Caco-2 (cell line): ENCODE results near the gene SYT7. TPM values are rescaled to one million over a fixed set of nuclear protein-coding genes. Genes with fewer than 3 reads are reported as not detected.
"Not testable (repeated sequence)": the region's sequence is repeated elsewhere in the genome, so short reads cannot be mapped to it uniquely, and the experiment has no call there.

ENCODE experiments used
- BruUV-seq: library from RNA; stranded (reverse); fragments of 400-500 nt; replicated peaks from 2 replicates; lab custom pipeline; 2021; lab: Mats Ljungman, UMichigan
- CTCF ChIA-PET: fragments of 300-600 bp; sonication (Branson Sonifier 250); formaldehyde crosslinking; loops from one replicate; lab custom pipeline; 2022; ENCODE audit warnings: antibody characterized with exemption; lab: Charles Lee
- POLR2A ChIA-PET: fragments of 300-600 bp; sonication (Branson Sonifier 250); formaldehyde crosslinking; loops from one replicate; lab custom pipeline; 2022; ENCODE audit warnings: antibody characterized with exemption; lab: Charles Lee
- DNase-seq, 2 experiments: peaks; one replicate each; pipeline versions ENCODE4 v3.0.0 to v3.0.0-alpha.2; 2020 to 2022
- H3K27me3 ChIP-seq: replicated peaks from 2 replicates; pipeline ENCODE4 v1.6.0; 2011; ENCODE audit warnings: low read length; ENCODE audit not compliant: control insufficient read depth, insufficient read depth
- H3K36me3 ChIP-seq: 2 replicates; pipeline ENCODE4 v1.5.1; 2011; ENCODE audit warnings: low read length; ENCODE audit not compliant: control insufficient read depth, insufficient read depth
- H3K4me1 ChIP-seq: fragments of 250-450 bp; sonication (Bioruptor Pico); 2 replicates; pipeline ENCODE4 v1.5.1; 2020; ENCODE audit warnings: mild to moderate bottlenecking
- H3K4me3 ChIP-seq: 2 replicates; pipeline ENCODE4 v1.5.1; 2011; ENCODE audit warnings: low read depth, mild to moderate bottlenecking, control low read depth, low read length
- H3K9me3 ChIP-seq: fragments of 250-450 bp; sonication (Bioruptor Pico); 2 replicates; pipeline ENCODE4 v1.5.1; 2020; ENCODE audit warnings: mild to moderate bottlenecking, moderate library complexity
- H3K27ac Mint-ChIP-seq: one replicate; pipeline ENCODE4 v1.8.0; 2022; ENCODE audit warnings: mixed read lengths; ENCODE audit not compliant: unreplicated experiment
- H3K27me3 Mint-ChIP-seq: one replicate; pipeline ENCODE4 v1.8.0; 2022; ENCODE audit warnings: mixed read lengths; ENCODE audit not compliant: insufficient read depth, unreplicated experiment
- H3K36me3 Mint-ChIP-seq: one replicate; pipeline ENCODE4 v1.8.0; 2022; ENCODE audit warnings: mild to moderate bottlenecking, mixed read lengths; ENCODE audit not compliant: insufficient read depth, unreplicated experiment
- H3K4me1 Mint-ChIP-seq: one replicate; pipeline ENCODE4 v1.8.0; 2022; ENCODE audit warnings: low read depth, mixed read lengths; ENCODE audit not compliant: unreplicated experiment
- H3K4me3 Mint-ChIP-seq: one replicate; pipeline ENCODE4 v1.8.0; 2022; ENCODE audit warnings: mild to moderate bottlenecking, moderate library complexity, mixed read lengths; ENCODE audit not compliant: unreplicated experiment
- H3K9me3 Mint-ChIP-seq: one replicate; pipeline ENCODE4 v1.8.0; 2022; ENCODE audit warnings: mixed read lengths; ENCODE audit not compliant: unreplicated experiment
- CTCF ChIP-seq, 2 experiments: fragments of 200-600 bp in 1 of 2; IDR thresholded peaks; 1 replicate in 1 of 2; 2 replicates in 1 of 2; pipeline versions ENCODE4 v1.5.1 to v1.8.0; 2011 to 2022; ENCODE audit warnings: antibody characterized with exemption in 1 of 2, control low read depth in 1 of 2, inconsistent platforms in 1 of 2, low read depth in 1 of 2, low read length in 1 of 2, mild to moderate bottlenecking in 1 of 2, moderate library complexity in 1 of 2; ENCODE audit not compliant: insufficient read depth in 1 of 2, severe bottlenecking in 1 of 2, unreplicated experiment in 1 of 2
- intact Hi-C: fragments of 100-400 bp; cut with micrococcal nuclease; formaldehyde crosslinking; loops from one replicate; pipeline ENCODE4 v1.10.0; 2022; ENCODE audit not compliant: unreplicated experiment
- total RNA-seq: library from RNA; stranded (reverse); gene quantifications from 2 replicates; pipeline ENCODE4 v1.2.3, GENCODE V29; 2022

Gene SYT7
- total RNA-seq, 1 experiment from 2014 or later: 33.5 TPM

GRCh38 chr11:61616434-61616833 lies 35.6 kb upstream of the SYT7 start:
- Histone ChIP-seq H3K9me3 (no peaks in the 10 kb centered on the region; the same call in 1 of the 2 replicates), H3K4me1 (no peaks in the 10 kb centered on the region), H3K4me3 (no peak overlapping the region), H3K36me3 (no peaks in the 10 kb centered on the region), H3K27me3 (no peaks in the 10 kb centered on the region)
- H3K4me1 Mint-ChIP-seq: no peaks in the 10 kb centered on the region
- BruUV-seq: no TSS peak
- ChIA-PET CTCF (interaction anchor here (0.6 kb wide), 1 partner anchor 31 kb away, joined by 5 read pairs; no protein-coding TSS in a partner anchor), POLR2A (no interaction called here)
- no peak overlapping the region for H3K4me3 Mint-ChIP-seq
- no peaks in the 10 kb centered on the region for H3K27me3 Mint-ChIP-seq
- no peak overlapping the region for H3K27ac Mint-ChIP-seq
- intact Hi-C loops: no loop called here
- H3K36me3 Mint-ChIP-seq: no peaks in the 10 kb centered on the region
- H3K9me3 Mint-ChIP-seq: no peaks in the 10 kb centered on the region
- DNase-seq: no peak
- no peak for TF ChIP-seq CTCF (IDR thresholded peaks at IDR 0.05; ENCODE audit: insufficient read depth in 1 of 2, low read depth in 1 of 2, low read length in 1 of 2, severe bottlenecking in 1 of 2, unreplicated experiment in 1 of 2)

- H3K4me1 Mint-ChIP-seq, H3K4me3 Mint-ChIP-seq, H3K36me3 Mint-ChIP-seq, H3K27me3 ChIP-seq, H3K9me3 ChIP-seq, POLR2A ChIA-PET, H3K27ac Mint-ChIP-seq, CTCF ChIA-PET, BruUV-seq, H3K4me3 ChIP-seq, H3K9me3 Mint-ChIP-seq, DNase-seq, H3K27me3 Mint-ChIP-seq, intact Hi-C loops, H3K36me3 ChIP-seq: not testable (repeated sequence)
- peaks cover 12% of the 10 kb centered on the region for H3K4me1 ChIP-seq
Observed at GRCh38 chr11:61614782-61615181, 33.9 kb upstream of the SYT7 start.

- Histone ChIP-seq H3K4me3 (no peak overlapping the region), H3K36me3 (no peaks in the 10 kb centered on the region), H3K27me3 (no peaks in the 10 kb centered on the region), H3K4me1 (peaks cover 22% of the 10 kb centered on the region), H3K9me3 (no peaks in the 10 kb centered on the region; the same call in 1 of the 2 replicates)
- CTCF ChIA-PET: no interaction called here
- intact Hi-C loops: no loop called here
- no TSS peak for BruUV-seq
- Mint-ChIP-seq H3K9me3 (no peaks in the 10 kb centered on the region), H3K36me3 (peaks cover 5% of the 10 kb centered on the region), H3K27me3 (no peaks in the 10 kb centered on the region), H3K4me3 (no peak overlapping the region), H3K27ac (no peak overlapping the region), H3K4me1 (peaks cover 15% of the 10 kb centered on the region)
- no peak for DNase-seq
- TF ChIP-seq CTCF (IDR thresholded peaks at IDR 0.05; ENCODE audit: insufficient read depth in 1 of 2, low read depth in 1 of 2, low read length in 1 of 2, severe bottlenecking in 1 of 2, unreplicated experiment in 1 of 2): no peak
- POLR2A ChIA-PET: no interaction called here
Observed at GRCh38 chr11:61613870-61614269, 33.0 kb upstream of the SYT7 start.

- no peaks in the 10 kb centered on the region for H3K36me3 ChIP-seq
Observed at GRCh38 chr11:61613051-61613450, 32.2 kb upstream of the SYT7 start.

More at GRCh38 chr11:61613051-61613450, 32.2 kb upstream of the SYT7 start:
- Mint-ChIP-seq H3K4me3 (no peak overlapping the region), H3K27ac (no peak overlapping the region), H3K27me3 (no peaks in the 10 kb centered on the region), H3K4me1 (peaks cover 15% of the 10 kb centered on the region), H3K36me3 (peaks cover 5% of the 10 kb centered on the region), H3K9me3 (no peaks in the 10 kb centered on the region)
- CTCF ChIA-PET: no interaction called here
- Histone ChIP-seq H3K4me1 (peaks cover 30% of the 10 kb centered on the region), H3K27me3 (no peaks in the 10 kb centered on the region), H3K9me3 (no peaks in the 10 kb centered on the region; the same call in 1 of the 2 replicates), H3K4me3 (no peak overlapping the region)
- TF ChIP-seq CTCF (IDR thresholded peaks at IDR 0.05; ENCODE audit: insufficient read depth in 1 of 2, low read depth in 1 of 2, low read length in 1 of 2, severe bottlenecking in 1 of 2, unreplicated experiment in 1 of 2): no peak
- intact Hi-C loops: no loop called here
- no peak for DNase-seq
- BruUV-seq: no TSS peak
- POLR2A ChIA-PET: no interaction called here
